Choroid plexus epithelial cell (primary cell): Measurements from ENCODE around the gene EPHB1.

Experiments used
- DNase-seq: peaks from one replicate; pipeline ENCODE4 v3.0.0-alpha.2; 2010; ENCODE audit warnings: low read depth
- H3K4me3 ChIP-seq: 2 replicates; pipeline ENCODE4 v1.5.1; 2011; ENCODE audit warnings: low read depth, mild to moderate bottlenecking, control low read depth, low read length, moderate library complexity
- CTCF ChIP-seq: conservative IDR thresholded peaks from 2 replicates; pipeline ENCODE4 v1.5.1; 2011; ENCODE audit warnings: low read depth, mild to moderate bottlenecking, control low read depth, inconsistent platforms, low read length, moderate library complexity

The EPHB1 gene

DNA sequence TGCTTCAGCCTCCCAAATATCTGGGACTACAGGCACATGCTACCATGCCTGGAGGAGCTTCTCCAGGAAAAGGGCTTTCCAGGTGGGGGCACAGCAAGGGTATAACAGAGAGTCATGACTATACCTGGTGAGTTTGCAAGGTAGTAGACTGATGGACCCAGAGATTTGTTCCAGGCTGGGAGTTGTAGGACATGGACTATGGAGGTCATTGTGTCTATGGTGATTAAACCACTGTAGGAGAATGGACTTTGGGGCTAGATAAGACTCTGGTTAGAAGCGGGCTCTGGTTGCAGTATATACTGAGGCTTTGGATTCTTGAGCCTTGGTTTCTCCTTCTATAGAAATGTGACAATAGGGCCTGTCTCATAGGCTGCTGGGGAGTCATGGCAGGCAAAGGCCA is 104.7 kb downstream of the EPHB1 start:
- no peak for DNase-seq
- TF ChIP-seq CTCF = no peak
- no peak overlapping the region for H3K4me3 ChIP-seq

DNA sequence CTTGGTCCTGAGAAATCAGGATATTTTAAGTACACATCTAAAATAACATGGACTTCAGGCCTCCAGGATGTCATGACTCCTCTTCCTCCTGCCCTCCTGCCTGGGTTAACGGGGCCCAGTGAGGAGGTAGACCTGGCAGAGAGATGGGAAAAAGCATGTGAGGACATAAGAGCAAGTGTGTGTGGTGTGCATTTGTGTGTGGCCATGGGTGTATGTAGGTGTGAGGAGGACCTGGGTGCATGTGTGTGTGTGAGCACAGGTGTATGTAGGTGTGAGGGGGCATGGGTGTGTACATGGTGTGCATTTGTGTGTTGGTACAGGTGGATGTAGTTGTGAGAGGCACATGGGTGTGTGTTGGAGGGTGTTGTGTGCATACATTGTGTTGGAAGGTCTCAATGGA is 105.4 kb downstream of the EPHB1 start:
- DNase-seq = no peak
- TF ChIP-seq CTCF = no peak
- H3K4me3 ChIP-seq = no peak overlapping the region

DNA sequence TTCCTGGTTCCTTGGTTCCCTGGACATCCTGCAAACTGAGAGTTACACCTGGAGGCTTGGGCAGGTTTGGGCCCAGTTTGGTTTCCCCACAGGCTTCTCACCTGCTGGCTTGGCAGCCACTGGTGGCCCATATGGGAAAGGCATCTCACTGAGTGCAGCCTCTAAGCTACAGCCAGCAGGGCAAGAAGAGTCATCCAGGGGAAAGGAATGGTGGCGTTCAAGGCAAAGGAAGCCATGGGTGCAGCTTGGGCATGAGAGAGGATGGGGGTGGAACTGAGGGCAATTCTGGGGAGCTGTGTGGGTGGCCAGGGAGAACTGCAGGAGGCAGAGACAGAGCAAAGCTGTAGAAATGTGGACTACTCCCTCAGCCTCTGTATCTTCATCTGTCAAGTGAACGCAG is 106.4 kb downstream of the EPHB1 start:
- TF ChIP-seq CTCF = no peak
- DNase-seq = no peak
- no peak overlapping the region for H3K4me3 ChIP-seq

GRCh38 chr3:134903837-134904236 is 108.8 kb downstream of the EPHB1 start:
- DNase-seq = no peak
- H3K4me3 ChIP-seq = no peak overlapping the region
- TF ChIP-seq CTCF = no peak

DNA sequence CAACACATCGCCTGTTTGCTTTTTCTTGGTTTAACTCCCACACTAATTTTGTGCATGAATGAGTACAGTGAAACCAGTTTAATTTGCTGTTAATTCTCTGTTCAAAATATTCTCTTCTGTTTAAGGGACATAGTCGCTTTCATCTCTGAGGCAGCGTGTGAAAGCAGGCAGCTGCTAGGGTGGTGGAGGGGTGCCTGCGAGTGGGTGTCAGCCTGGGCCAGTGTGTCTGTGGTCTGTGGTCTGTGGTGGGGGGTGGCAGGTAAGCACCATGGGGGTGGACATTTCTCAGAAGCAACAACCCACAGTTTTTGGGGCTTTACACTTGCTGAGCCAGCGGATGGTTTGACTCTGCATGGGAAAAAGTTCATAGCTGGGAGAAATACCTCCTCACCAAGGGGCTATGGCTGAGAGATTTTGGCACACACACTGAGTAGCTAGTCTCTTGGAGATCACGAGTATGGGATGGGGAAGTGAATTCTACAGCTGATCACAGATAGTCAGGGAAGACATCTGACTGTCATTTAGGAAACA is 109.2 kb downstream of the EPHB1 start:
- no peak for DNase-seq

GRCh38 chr3:134904776-134905646 is 110.0 kb downstream of the EPHB1 start:
- TF ChIP-seq CTCF = no peak
- DNase-seq = no peak
- no peak overlapping the region for H3K4me3 ChIP-seq

More for the DNA sequence above, 109.2 kb downstream of the EPHB1 start:
- no peak overlapping the region for H3K4me3 ChIP-seq
- TF ChIP-seq CTCF = no peak

GRCh38 chr3:134905647-134905935 is 110.5 kb downstream of the EPHB1 start:
- H3K4me3 ChIP-seq = no peak overlapping the region
- no peak for DNase-seq
- TF ChIP-seq CTCF = no peak
